ENCODE data around the gene ZNF629. TPM values are rescaled to one million over a fixed set of nuclear protein-coding genes. Genes with fewer than 3 reads are reported as not detected.
"Not testable (repeated sequence)": the region's sequence is repeated elsewhere in the genome, so short reads cannot be mapped to it uniquely, and the experiment has no call there.

Gene ZNF629
- total RNA-seq: 10 to 100 TPM; 12.3 to 15.2 TPM
- long read RNA-seq, partial matches to known transcripts: 0 of 11 reads
- long read RNA-seq, other reads (novel, unspliced or antisense): 11 of 11 reads

- peak; percentile 75 to 78 for DNase-seq
- intact Hi-C loops (cut with DNase I, micrococcal nuclease): no loop called here
- peak; percentile 80 for ATAC-seq
Observed at GRCh38 chr16:30786936-30787612, at the start of gene ZNF629. TSS of gene ZNF629 (minus strand) at chr16:30787205. CDS start at chr16:30784482, 2,723 bp downstream.

GRCh38 chr16:30834130-30834740, 47.2 kb upstream of the ZNF629 start:
- no peak for DNase-seq
- intact Hi-C loops (cut with DNase I, micrococcal nuclease): no loop called here
- ATAC-seq: no peak

- ATAC-seq: no peak
- intact Hi-C loops (cut with DNase I, micrococcal nuclease): no loop called here
- no peak for DNase-seq
Observed at GRCh38 chr16:30830072-30830417, 43.0 kb upstream of the ZNF629 start.

GRCh38 chr16:30829130-30830071, 42.4 kb upstream of the ZNF629 start:
- DNase-seq (peak; percentile 81 to 83), ATAC-seq (peak; percentile 98)
- intact Hi-C loops (cut with DNase I, micrococcal nuclease): no loop called here

GRCh38 chr16:30821891-30822290, 34.9 kb upstream of the ZNF629 start:
- ATAC-seq: no peak
- no peak for DNase-seq
- intact Hi-C loops (cut with DNase I, micrococcal nuclease): no loop called here

GRCh38 chr16:30821441-30821840, 34.4 kb upstream of the ZNF629 start:
- intact Hi-C loops (cut with DNase I, micrococcal nuclease): not testable (repeated sequence)
- ATAC-seq: peak; percentile 79
- peak; percentile 72 to 75 for DNase-seq

- peak; percentile 61 to 64 for DNase-seq
- peak; percentile 81 for ATAC-seq
- intact Hi-C loops (cut with DNase I, micrococcal nuclease): no loop called here
Observed at GRCh38 chr16:30820952-30821421, 34.0 kb upstream of the ZNF629 start.

GRCh38 chr16:30816769-30817168, 29.8 kb upstream of the ZNF629 start:
- ATAC-seq (no peak), DNase-seq (no peak)
- intact Hi-C loops (cut with DNase I, micrococcal nuclease): no loop called here

GRCh38 chr16:30813821-30814189, 26.8 kb upstream of the ZNF629 start:
- DNase-seq (no peak), ATAC-seq (peak; percentile 48)
- intact Hi-C loops (cut with DNase I, micrococcal nuclease): no loop called here

GRCh38 chr16:30809675-30810074, 22.7 kb upstream of the ZNF629 start:
- ATAC-seq; DNase-seq; intact Hi-C loops (cut with DNase I, micrococcal nuclease): not testable (repeated sequence)

- intact Hi-C loops (cut with DNase I, micrococcal nuclease); DNase-seq; ATAC-seq: not testable (repeated sequence)
Observed at GRCh38 chr16:30808890-30809426, 22.0 kb upstream of the ZNF629 start.

GRCh38 chr16:30808146-30808545, 21.1 kb upstream of the ZNF629 start:
- ATAC-seq (no peak), DNase-seq (no peak)
- intact Hi-C loops (cut with DNase I, micrococcal nuclease): no loop called here

GRCh38 chr16:30805370-30806169, 18.6 kb upstream of the ZNF629 start:
- intact Hi-C loops (cut with DNase I, micrococcal nuclease): no loop called here
- DNase-seq (peak; percentile 87 to 92), ATAC-seq (peak; percentile 94)

- intact Hi-C loops (cut with DNase I, micrococcal nuclease): no loop called here
- ATAC-seq: peak; percentile 24
- peak in 1 of 2 donors; percentile 45 for DNase-seq
Observed at GRCh38 chr16:30805056-30805369, 18.0 kb upstream of the ZNF629 start.

GRCh38 chr16:30802936-30803335, 15.9 kb upstream of the ZNF629 start:
- DNase-seq: no peak
- no peak for ATAC-seq
- intact Hi-C loops (cut with DNase I, micrococcal nuclease): no loop called here

GRCh38 chr16:30797670-30798309, 10.8 kb upstream of the ZNF629 start:
- intact Hi-C loops (cut with DNase I, micrococcal nuclease): no loop called here
- DNase-seq (no peak), ATAC-seq (peak; percentile 47)

GRCh38 chr16:30794634-30795033, 7.6 kb upstream of the ZNF629 start:
- intact Hi-C loops (cut with DNase I, micrococcal nuclease): no loop called here
- no peak for ATAC-seq
- no peak for DNase-seq

GRCh38 chr16:30793508-30794069, 6.6 kb upstream of the ZNF629 start:
- intact Hi-C loops (cut with DNase I, micrococcal nuclease): no loop called here
- no peak for DNase-seq
- ATAC-seq: no peak

All from left colon (tissue), 2 donors.